Right renal cortex interstitium (tissue), 3 donors: Measurements from ENCODE around the gene PARP16. TPM values are rescaled to one million over a fixed set of nuclear protein-coding genes. Genes with fewer than 3 reads are reported as not detected.
A peak's percentile ranks its signal among the peaks of the same experiment; 100 is the strongest.

Experiments used
- DNase-seq, 3 donors: peaks; one replicate each; pipeline ENCODE4 v3.0.0-alpha.2; 2013; ENCODE audit warnings: low read depth in 3 of 3, low spot score in 2 of 3
- polyA plus RNA-seq, 3 donors: library from polyadenylated mRNA; unstranded; fragments of 120-200 nt; gene quantifications; one replicate each; pipeline ENCODE4 v1.2.1, GENCODE V29; 2013; ENCODE audit not compliant: insufficient read length in 3 of 3

The PARP16 gene
- polyA plus RNA-seq, 3 donors: 15.4 to 18.5 (median 15.6) TPM

GRCh38 chr15:65312400-65312916, 25.8 kb upstream of the PARP16 start:
- no peak for DNase-seq

- DNase-seq: no peak
Measured at GRCh38 chr15:65311760-65312159, 25.1 kb upstream of the PARP16 start.

- DNase-seq: no peak
Measured at GRCh38 chr15:65310431-65311137, 23.9 kb upstream of the PARP16 start.

GRCh38 chr15:65309882-65310418, 23.3 kb upstream of the PARP16 start:
- DNase-seq: no peak

- DNase-seq: no peak
Measured at GRCh38 chr15:65307978-65308377, 21.3 kb upstream of the PARP16 start.

GRCh38 chr15:65306551-65306950, 19.9 kb upstream of the PARP16 start:
- DNase-seq: no peak

- DNase-seq: no peak
Measured at GRCh38 chr15:65305776-65306175, 19.1 kb upstream of the PARP16 start.

GRCh38 chr15:65305150-65305758, 18.6 kb upstream of the PARP16 start:
- DNase-seq: no peak

GRCh38 chr15:65304381-65305149, 17.9 kb upstream of the PARP16 start, which contains the start of gene RNU5B-1:
RNU5B-1 (plus strand) TSS chr15:65304677.
- peak in 2 of 3 donors; percentile 86 to 93 for DNase-seq

- peak in 1 of 3 donors; percentile 74 for DNase-seq
Measured at GRCh38 chr15:65303687-65304380, 17.2 kb upstream of the PARP16 start.

GRCh38 chr15:65302061-65302460, 15.4 kb upstream of the PARP16 start:
- DNase-seq: no peak

- DNase-seq: no peak
Measured at GRCh38 chr15:65300924-65301441, 14.3 kb upstream of the PARP16 start.

- no peak for DNase-seq
Measured at GRCh38 chr15:65298731-65299130, 12.0 kb upstream of the PARP16 start.

GRCh38 chr15:65292938-65293518, 6.3 kb upstream of the PARP16 start:
- no peak for DNase-seq

- no peak for DNase-seq
Measured at GRCh38 chr15:65290228-65290627, 3.5 kb upstream of the PARP16 start.

- no peak for DNase-seq
Measured at GRCh38 chr15:65289261-65289854, 2.7 kb upstream of the PARP16 start.

GRCh38 chr15:65287520-65287855, 805 bp upstream of the PARP16 start:
- DNase-seq: no peak

GRCh38 chr15:65286069-65286703, 497 bp downstream of the PARP16 start:
- no peak for DNase-seq
